NCI-H748 (cell line): ENCODE data around the gene RASA3.

ENCODE experiments used
- DNase-seq: peaks from one replicate; lab custom pipeline; 2025; ENCODE audit not compliant: unreplicated experiment; lab: John Stamatoyannopoulos, UW

Gene RASA3

DNA sequence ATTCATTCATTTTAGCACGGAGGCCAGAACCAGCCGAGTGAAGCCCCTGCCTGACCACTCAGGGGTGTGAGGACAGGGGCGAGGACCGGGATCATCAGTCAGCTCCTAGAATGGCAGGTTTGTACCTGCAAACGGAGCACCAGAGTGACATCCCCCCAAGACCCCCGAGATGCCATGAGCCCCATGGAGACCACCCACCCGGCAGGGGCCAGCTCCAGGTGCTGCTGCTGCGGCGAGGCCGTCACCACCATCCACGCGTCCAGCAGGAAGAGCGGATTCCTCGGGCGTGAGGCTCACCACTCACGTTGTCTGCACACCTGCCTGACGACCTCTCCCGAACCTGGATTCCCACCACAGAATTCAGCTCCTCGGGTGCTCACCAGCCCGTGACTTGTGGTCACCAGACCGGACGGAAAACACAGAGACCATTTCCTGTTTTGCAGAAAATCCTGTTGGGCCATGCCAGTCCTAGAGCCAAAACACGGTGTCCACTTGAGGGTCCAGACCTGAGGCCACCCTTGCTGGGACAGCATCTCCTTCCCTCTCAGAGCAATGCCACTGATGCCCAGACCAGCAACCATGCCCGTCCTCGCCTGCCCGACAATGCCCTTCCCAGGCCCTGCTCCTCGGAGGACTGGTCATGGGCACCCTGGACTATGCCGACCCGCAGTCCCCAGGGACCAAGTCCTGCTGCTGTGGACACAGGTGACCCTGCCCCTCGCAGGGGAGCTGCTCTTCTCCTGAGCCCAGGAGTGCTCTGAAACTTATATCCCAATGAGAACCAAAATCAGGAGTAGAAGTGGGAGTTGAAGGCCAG, 74.2 kb downstream of the RASA3 start:
- no peak for DNase-seq

DNA sequence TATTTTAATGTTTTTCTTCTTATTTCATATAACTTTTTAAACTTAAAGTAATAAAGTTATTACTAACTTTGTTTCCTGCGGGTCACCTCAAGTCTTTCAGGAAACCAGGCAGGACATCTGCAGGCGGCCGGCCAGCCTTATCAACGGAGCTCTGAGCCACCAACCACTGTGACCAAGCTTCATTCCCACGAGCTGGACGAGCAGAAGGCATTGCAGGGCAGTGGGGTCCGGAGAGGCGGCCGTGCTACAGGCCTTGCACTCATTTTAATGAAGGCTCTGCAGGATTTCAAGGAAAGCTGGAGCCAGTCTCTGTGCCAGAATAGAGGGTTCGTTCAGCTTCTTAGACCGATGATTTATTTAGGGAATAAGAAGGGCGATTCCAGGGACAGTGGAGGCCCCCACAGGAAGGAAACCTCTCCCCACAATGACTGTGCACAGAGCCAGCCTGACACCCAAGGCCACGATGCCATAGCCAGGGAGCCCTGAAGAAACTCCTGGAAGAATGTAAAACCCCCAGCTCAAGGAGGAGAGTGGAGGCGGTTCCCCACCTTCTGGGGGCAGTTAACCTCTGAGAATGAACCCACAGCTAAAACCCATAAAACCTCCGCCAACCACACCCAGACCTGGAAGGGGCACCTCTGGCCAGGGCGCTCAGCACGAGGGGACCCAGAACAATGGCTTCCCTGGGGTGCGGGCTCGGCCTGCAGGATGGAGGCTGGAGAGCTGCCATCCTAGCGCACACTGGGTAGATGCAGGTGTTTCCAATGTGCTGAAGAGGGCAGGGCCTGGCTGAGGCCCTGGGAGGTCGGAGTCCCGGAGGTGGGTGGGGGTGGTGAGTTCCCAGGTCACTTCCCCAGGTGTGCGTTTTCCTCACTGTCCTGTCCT, 75.0 kb downstream of the RASA3 start:
- peak; percentile 34 for DNase-seq

DNA sequence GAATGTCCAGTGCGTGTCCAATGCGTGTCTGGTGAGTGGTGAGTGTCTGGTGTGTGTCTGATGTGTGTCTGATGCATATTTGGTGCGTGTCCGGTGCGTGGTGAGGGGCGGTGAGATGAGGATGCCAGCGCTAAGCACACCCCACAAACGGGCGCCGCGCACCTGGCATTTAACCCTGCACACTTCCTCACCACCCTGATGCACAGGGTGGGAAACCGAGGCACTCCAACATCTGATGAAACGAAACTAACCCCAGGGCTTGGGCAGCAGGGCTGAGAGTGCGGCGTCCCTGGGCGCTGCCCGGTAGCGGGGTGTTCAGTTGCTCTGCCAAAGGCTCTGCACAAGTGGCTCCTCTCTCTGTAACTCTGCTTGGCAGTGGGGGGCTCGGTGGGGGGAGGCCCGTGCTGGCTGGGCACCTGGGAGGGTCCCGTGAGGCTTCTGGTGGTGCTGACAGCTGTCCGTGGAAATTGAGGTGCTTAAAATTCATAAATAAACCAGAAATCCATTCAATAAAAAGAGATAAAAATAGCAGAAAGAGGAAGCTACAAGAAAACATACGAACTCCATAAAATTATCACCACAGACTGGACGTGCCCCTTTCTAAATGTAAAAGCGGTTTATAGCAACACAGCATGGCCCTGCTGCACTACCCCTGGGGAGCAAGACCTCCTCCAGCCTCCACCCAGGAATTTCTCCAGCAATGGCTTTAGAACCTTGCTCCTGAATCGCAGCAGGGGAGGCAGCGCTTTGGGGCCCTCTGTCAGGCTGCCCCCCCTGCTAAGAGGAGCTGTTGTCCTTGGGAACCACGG, 76.0 kb downstream of the RASA3 start:
- DNase-seq, result no peak

DNA sequence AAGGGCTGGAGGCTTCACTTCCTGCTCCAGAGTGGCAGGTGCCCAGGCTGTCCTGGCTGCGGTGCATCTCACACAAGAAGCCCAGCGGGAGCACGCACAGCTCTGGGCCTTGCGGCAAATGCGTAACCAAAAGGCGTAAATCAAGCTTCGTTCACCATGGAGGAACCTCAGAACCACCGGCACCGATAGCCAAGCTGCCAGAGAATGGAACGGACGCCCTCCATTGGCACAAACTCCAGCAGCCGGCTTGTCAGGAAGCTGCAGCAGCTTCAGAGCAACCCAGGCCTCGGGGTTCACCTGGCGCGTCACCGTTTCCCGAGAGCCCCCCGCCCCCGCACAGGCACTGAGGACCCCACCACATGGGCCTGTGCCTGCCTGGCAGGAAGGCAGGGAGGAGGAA, 76.7 kb downstream of the RASA3 start:
- DNase-seq, result no peak

DNA sequence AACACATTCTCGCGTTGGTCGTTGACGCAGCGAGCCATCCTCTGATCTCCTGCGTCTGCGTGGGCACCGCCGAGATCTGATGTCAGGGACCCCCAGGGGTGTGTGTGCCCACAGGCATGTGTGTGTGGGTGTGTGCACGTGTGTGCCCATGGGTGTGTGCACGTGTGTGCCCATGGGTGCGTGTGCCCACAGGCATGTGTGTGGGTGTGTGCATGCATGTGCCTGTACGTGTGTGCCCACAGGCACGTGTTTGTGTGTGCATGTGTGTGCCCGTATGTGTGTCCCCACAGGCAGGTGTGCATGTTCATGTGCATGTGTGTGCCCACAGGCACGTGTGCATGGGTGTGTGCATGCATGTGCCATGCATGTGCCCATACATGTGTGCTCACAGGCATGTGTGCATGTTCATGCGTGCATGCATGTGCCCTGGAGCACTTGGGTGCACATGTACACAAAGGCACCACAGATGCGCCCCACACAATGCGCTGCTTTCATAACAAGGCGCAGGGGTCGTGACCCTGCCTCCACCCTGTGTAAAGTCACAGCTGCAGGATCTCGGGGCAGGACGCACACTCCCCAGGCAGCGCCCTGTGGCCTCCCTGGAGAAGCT, 77.5 kb downstream of the RASA3 start:
- DNase-seq, result no peak

DNA sequence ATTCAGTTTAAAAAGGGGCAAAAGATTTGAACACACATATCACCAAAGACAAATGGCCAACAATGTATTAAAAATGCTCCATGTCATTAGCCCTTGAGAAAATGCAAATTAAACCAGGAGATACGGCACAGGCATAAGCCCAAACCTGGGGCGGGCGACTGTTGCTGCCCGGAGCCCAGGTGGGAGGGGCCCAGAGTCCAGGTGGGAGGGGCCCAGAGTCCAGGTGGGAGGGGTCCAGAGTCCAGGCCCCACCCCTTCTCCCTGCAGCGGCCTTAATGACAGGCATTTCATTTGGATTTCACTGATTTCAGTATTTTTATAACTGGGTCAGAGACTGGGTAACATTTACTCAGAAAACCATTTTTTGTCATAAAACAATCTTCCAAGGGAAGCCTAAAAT, 78.2 kb downstream of the RASA3 start:
- no peak for DNase-seq

DNA sequence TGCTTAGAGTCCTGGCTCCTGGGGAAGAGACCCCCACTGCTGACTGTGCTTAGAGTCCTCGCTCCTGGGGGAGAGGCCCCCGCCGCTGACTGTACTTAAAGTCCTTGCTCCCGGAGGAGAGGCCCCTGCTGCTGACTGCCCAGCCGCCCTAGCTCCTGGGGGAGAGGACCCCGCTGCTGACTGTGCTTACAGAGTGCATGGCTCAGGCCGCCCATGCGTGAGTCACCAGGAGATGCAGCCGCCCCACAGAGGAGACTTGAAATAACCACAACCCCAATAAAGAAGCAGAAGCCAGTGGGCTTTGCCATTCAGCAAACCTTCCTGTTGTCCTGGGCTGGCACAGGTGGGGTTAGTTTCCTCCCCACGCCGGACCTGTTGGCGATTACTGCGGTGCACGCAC, 79.4 kb downstream of the RASA3 start:
- no peak for DNase-seq

DNA sequence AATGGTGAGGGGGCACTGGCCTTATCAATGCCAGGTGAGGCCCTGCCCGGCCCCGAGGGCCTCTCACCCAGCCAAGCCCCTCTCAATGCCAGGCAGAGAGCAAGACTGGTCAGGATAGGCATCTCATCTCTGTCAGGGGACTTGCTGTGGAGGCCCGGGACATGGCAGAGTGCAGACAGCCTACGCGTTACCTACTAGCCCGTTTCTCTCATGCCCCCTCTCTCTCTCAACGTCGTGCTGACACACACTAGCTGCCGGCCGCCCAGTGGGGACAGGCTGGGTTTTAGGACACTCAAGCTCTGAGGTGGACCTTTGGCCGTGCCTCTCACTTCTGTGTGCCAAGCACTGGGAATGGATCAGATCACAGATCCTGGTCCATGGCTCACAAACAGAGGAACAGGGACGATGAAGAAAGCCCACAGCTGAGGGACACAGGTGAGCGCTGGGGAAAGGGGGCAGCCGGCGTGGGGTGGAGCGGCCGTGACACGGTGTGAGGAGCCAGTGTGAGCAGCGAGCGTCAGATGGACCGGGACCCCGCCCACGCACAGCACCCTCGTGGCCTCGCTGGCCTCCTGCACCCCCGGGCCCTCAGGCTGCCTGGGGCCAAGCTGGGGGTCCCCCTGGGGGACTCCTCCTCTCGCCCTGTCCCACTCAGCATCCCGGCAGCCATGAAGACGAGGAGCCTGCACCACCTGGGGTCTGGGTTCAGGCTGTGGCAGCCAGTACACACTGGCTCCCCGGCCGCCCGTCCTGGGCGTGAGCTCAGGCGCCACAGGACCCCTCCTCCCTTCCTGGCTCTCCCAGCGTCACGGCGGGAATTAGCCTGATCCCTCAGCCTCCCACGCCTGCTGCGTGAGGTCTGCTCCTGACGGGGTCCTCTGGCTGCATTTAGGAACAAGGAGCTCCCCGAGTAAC, 81.6 kb downstream of the RASA3 start:
- no peak for DNase-seq

DNA sequence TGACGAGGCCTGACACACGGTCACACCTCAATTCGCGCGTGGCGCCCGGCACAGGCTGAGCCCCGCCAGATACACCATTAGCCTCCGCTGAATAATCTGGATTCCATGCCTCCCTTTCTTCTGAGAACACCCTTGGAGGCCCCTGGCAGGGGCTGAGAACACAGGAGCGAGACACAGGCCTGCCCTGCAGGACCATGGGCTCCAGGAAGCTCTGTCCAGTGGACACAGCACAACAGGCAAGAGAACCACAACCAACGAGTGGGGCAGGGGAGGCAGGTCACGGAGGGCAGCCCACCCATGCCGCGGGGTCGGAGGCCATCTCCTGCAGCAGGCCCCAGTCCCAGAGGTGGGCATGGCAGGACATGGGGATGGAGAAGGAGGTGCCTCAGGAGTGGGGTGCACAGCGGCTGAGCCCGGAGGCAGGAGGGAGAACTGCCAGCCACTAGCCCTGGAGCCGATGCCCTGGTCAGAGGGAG, 82.8 kb downstream of the RASA3 start:
- no peak for DNase-seq

DNA sequence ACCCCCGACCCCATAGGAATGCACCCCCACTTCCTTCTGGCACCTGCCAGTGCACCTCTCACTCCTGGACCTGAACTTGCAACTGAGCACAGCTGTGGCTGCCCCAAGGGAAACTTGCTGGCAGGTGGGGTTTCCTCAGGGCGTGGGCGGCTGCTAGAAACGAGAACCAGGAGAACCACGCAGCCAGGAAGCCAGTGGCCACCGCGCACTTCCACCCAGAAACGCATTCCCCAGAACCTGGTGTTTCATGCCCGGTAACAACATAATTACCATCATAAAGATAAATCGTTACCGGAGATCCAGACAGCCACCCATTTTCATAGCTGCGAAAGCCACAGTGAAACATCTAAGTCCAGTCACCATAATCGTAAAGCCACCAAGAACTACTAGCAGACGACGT, 83.4 kb downstream of the RASA3 start:
- DNase-seq, result no peak

DNA sequence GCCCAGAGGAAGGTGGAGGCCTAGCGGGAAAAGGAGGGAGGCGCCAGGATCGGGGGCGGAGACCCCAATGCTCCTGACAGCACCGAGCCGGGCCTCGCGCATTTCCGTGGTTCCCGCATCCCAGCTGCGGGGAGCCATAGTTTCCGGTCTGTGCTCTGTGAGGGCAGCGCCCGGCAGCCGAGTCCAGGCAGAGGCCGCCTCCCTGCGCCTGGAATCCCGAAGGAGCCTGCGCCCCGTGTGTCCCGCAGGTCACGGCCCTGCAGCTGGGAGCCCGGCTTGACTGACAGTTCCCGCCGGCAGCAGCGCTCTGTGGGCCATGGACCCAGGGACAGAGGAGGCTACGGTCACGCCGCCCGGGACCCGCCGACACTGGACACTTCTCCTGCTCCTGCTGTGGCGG, 84.0 kb downstream of the RASA3 start:
- DNase-seq, result no peak

DNA sequence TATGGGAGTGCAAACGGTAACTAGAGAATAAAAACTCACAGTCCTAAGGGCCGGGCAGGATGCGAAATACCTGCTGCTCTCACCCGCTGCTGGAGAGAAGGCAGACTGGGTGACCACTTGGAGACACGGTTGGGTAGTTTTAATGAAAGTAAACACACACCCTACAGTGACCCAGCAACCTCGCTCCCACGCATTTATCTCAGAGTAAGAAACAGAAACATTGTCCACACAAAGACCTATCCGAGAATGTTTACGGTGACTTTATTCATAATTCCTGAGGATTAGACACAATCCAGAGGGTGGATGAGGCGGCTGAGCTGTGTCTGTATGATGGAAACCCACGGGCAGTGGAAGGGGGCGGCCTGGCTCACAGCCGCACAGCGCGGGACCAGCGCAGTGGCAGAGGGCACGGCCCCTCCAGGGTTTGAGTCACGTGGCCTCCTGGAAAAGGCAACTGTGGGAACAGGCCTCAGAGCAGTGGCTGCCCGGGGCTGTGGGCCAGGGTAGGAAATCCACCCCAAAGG, 85.0 kb downstream of the RASA3 start:
- DNase-seq, result peak; percentile 51

DNA sequence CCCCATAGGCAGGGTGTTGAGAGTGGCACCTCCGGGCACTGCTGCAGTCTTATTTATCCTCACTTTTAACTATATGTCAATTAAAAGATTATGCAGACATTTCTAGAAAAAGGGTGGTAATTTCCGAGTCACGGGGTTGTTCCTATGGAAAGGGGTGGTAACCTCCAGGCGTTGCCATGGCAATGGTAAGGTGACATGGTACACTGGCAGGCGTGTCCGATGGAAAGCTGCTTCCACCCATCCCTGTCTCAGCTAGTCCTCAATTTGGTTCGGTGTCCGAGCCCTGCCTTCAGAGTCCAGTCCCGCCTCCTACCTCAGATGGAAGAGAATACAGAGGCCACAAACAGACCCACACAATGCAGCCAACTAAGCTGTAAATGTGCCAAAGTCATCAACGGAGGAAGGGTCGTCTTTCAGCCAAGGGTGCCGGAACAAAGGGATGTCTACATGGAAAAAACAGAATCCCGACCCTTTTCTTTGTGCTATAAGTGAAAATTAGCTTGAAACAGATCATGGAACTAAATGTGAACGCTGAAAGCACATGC, 85.9 kb downstream of the RASA3 start:
- peak; percentile 66 for DNase-seq

DNA sequence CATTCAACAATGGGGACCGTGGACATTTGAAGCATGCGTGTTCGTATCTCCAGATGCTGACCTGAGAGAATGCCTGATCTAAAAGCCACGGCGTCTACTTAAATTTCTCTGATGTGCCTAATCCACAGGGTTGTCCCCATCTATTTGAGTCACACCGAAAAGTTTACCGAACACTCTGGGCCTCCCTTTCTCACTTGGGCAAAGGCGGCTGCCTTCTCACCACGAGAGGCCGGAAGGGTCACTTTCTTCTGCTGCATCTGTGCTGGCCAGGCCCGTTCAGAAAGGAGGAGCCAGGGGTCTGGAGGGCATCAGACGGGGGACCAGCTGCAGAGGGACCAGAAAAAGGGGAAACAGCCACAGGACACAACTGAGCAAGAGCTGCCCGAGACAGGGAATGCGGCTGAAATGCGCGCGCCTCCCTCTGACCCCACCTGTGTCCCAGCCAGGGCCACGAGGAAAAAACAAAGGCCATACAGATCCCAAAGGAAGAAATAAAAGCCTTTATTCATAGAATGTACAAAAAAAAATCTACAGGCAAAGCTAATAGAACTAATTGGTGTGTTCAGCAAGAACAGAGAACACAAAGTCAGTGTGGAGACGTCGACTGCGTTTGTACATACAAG, 87.2 kb downstream of the RASA3 start:
- no peak for DNase-seq

DNA sequence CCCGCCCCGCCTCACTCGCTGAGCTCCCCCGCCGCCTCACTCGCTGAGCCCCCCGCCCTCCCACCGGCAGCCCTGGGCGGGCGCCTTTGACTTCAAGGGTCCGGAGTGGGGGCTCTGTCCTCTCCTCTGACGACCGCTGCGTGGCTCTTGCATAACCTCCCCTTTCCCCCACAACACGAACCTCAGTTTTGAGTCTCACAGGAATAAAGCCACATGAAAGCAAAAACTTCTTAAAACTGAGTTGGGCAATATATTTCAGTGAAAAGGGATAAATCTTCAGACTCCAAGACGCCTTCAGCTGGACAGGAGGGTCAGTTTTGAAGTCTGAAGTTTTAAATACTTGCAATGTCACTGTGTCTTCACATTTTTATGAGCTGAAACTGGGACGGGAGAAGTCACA, 87.9 kb downstream of the RASA3 start:
- no peak for DNase-seq

DNA sequence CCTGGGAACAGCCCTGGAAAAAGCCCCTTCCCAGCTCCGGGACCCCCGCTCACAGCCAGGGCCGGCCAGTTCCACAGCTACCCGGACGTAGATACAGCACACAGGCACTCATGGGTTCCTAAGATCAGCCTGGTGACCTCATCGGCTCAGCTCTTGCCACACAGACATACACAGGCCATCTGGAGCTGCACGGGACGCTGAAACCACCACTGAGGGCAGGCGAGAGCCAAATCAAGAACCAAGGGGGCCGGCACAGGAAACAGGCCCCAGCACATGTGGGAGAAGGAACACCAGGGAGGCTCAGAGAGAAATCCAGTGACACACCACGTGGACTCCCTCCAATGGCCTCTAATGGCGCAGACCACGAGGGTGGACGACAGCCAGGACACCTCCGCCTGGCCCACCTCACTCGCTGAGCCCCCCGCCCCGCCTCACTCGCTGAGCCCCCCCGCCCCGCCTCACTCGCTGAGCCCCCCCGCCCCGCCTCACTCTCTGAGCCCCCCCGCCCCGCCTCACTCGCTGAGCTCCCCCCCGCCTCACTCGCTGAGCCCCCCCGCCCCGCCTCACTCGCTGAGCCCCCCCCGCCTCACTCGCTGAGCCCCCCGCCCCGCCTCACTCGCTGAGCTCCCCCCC, 88.9 kb downstream of the RASA3 start:
- DNase-seq, result no peak

DNA sequence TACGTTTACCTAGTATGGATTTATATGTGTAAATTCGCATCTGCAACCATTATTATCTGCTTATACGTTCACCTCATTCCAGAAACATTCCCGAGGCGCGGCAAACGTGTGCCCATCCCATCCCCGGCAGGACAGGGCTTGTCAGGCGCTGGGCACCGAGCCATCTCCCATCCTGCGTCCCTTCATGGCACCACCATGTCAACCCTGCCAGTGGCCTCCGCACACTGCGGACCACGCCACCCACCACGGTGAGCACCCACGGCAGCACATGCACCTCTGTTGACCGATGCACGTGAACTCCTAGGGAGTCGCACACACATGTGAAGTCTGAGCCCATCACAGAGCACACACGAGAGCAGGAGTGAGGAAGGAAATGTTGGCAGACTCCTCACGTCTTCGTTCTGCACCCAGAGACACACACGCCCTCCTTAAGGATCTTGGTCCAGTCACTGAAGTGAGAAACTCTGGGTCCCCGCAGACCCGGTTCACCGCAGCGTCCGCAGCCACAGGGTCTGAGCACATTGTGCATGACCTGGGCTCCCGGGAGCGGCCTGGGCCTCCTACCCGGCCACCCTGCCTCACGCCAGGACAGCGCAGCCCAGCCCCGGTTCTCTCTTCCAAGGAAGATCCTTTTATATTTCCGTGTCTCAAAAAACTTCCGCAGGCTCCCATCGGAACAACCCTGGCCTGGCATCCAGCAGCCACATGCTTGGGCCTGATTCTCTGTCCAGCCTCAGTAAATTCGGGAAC, 90.2 kb downstream of the RASA3 start:
- DNase-seq, result no peak

DNA sequence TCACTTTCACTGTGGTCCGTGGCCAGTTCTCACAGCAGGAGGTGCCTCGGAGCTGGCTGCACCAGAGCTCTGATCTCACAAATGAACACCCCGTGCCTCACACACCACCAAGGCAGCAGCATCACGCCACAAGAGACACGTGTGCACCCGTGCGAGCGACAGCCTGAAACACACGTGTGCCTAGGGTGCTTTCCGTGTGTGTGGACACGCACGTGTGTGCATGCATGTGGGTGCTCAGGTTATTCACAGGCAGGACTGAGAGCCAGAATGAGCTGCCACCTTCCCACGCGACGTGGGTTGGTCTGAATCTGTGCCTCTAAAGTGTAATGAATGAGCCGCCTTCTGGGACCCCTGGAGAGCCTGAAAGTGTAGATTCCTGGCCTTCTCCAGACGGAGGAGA, 90.9 kb downstream of the RASA3 start:
- no peak for DNase-seq
